ENCODE data around the gene SPATA9.
"Not testable (repeated sequence)": the region's sequence is repeated elsewhere in the genome, so short reads cannot be mapped to it uniquely, and the experiment has no call there.

Gene SPATA9

GRCh38 chr5:95723632-95724369, 41.0 kb upstream of the SPATA9 start:
- H3K36me3 Mint-ChIP-seq (ENCODE audit: low read depth) = no peaks in the 10 kb centered on the region
- H3K4me3 Mint-ChIP-seq = peak overlapping the region; percentile 44
- H3K27ac Mint-ChIP-seq = no peak overlapping the region

DNA sequence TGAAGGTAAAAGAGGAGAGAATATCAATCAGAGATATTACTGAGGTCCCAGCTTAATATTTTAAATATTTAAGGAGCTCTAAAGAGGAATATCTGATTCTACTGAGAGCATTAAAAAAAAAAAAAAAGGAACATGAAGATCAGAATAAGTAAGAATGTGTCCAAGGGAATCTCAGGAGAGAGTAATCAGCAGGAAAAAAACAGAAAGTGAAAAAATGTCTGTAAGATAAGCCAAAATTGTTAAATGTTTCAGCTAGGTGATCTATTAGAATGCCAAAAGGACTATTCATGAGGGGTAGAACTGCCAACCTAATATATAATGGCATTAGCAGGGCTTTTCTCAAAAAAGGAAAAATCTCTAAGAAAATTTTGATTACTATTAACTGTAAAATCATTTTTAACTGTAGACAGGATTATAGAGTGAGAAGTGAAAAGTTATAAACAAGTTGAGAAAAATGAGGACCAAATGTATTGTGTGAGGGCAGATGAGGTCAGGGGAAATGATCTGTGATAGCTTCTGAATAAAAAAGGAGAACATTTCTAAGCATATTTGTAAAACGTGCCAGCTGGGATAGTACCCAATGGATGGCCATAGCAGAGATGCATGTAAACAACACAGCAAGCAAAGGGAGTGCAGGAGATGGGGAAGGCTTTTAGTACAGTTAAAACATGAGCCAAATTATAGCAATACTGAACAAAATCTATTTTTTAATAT, 38.9 kb upstream of the SPATA9 start:
- Mint-ChIP-seq H3K4me3 (no peak overlapping the region), H3K27ac (no peak overlapping the region), H3K27me3 (ENCODE audit: low read depth) (peaks cover 32% of the 10 kb centered on the region), H3K9me3 (no peaks in the 10 kb centered on the region), H3K4me1 (ENCODE audit: low read depth) (peaks cover 8% of the 10 kb centered on the region), H3K36me3 (ENCODE audit: low read depth) (no peaks in the 10 kb centered on the region)
- no peak for DNase-seq (ENCODE audit: low spot score)

More at GRCh38 chr5:95723632-95724369, 41.0 kb upstream of the SPATA9 start:
- DNase-seq (ENCODE audit: low spot score) = no peak
- Mint-ChIP-seq H3K9me3 (no peaks in the 10 kb centered on the region), H3K27me3 (ENCODE audit: low read depth) (peaks cover 51% of the 10 kb centered on the region), H3K4me1 (ENCODE audit: low read depth) (peaks cover 14% of the 10 kb centered on the region)

DNA sequence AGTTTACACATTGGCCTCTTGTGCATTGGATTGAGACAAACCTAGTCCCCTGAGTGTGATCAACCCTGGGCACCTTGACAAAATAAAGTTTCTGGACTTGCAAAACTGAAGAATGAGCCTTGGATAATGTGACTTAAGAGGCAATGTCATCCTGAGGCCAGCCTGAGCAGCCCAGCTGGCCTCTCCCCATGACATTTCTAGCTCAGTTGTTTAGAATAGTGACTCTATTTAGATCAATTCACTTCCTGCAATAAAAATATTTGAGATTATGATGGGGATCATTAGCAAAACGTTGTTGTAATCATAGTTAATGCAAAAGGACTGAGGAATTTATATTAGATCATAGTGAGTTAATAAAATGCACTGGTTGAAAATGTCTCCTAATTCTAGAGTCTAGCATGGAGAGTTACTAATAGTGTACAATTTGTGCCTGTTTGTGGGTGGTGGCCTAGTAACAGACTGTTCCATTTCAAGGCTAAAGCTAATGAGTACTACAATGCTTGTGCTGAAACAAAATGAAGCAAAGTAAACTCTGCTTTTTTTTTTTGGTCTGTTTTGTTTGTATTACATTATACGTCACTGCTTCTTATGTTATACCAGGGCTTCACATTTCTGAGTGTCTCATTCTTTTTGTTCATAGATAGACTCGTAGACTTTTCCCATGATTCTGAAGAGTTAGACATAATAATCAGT, 37.4 kb upstream of the SPATA9 start:
- Mint-ChIP-seq H3K27me3 (ENCODE audit: low read depth) (peaks cover 32% of the 10 kb centered on the region), H3K4me3 (no peak overlapping the region), H3K4me1 (ENCODE audit: low read depth) (peaks cover 12% of the 10 kb centered on the region), H3K36me3 (ENCODE audit: low read depth) (no peaks in the 10 kb centered on the region), H3K9me3 (no peaks in the 10 kb centered on the region), H3K27ac (no peak overlapping the region)
- no peak for DNase-seq (ENCODE audit: low spot score)

GRCh38 chr5:95718738-95719137, 35.9 kb upstream of the SPATA9 start:
- no peak overlapping the region for H3K27ac Mint-ChIP-seq
- no peak overlapping the region for H3K4me3 Mint-ChIP-seq
- no peaks in the 10 kb centered on the region for H3K36me3 Mint-ChIP-seq (ENCODE audit: low read depth)
- H3K27me3 Mint-ChIP-seq (ENCODE audit: low read depth) = peaks cover 34% of the 10 kb centered on the region
- DNase-seq (ENCODE audit: low spot score) = no peak
- peaks cover 15% of the 10 kb centered on the region for H3K4me1 Mint-ChIP-seq (ENCODE audit: low read depth)
- H3K9me3 Mint-ChIP-seq = no peaks in the 10 kb centered on the region

GRCh38 chr5:95718203-95718602, 35.4 kb upstream of the SPATA9 start:
- DNase-seq (ENCODE audit: low spot score) = peak; percentile 67
- no peak overlapping the region for H3K27ac Mint-ChIP-seq
- H3K4me3 Mint-ChIP-seq = no peak overlapping the region
- no peaks in the 10 kb centered on the region for H3K9me3 Mint-ChIP-seq
- H3K4me1 Mint-ChIP-seq (ENCODE audit: low read depth) = peaks cover 13% of the 10 kb centered on the region
- H3K27me3 Mint-ChIP-seq (ENCODE audit: low read depth) = peaks cover 37% of the 10 kb centered on the region
- no peaks in the 10 kb centered on the region for H3K36me3 Mint-ChIP-seq (ENCODE audit: low read depth)

DNA sequence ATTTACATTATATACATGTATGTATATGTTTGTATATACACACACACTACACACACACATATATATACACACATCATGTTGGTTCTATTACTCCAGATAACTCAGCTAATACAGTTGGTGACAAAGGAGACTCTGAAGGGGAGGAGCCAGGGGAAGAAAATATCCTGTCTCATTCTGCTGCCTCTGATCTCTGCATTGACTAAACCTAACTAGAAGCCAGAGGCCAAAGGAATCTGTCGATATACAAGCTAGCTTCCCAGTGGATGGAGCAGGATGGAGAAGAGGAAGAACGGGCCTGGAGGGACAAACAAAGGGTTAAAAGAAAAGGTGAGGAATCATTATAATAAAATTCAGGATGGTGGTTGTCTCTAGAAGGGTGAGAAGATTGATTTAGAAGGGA, 34.6 kb upstream of the SPATA9 start:
- no peak overlapping the region for H3K27ac Mint-ChIP-seq
- no peaks in the 10 kb centered on the region for H3K9me3 Mint-ChIP-seq
- H3K36me3 Mint-ChIP-seq (ENCODE audit: low read depth) = no peaks in the 10 kb centered on the region
- H3K27me3 Mint-ChIP-seq (ENCODE audit: low read depth) = peaks cover 34% of the 10 kb centered on the region
- H3K4me3 Mint-ChIP-seq = no peak overlapping the region
- H3K4me1 Mint-ChIP-seq (ENCODE audit: low read depth) = peaks cover 13% of the 10 kb centered on the region
- DNase-seq (ENCODE audit: low spot score) = no peak

DNA sequence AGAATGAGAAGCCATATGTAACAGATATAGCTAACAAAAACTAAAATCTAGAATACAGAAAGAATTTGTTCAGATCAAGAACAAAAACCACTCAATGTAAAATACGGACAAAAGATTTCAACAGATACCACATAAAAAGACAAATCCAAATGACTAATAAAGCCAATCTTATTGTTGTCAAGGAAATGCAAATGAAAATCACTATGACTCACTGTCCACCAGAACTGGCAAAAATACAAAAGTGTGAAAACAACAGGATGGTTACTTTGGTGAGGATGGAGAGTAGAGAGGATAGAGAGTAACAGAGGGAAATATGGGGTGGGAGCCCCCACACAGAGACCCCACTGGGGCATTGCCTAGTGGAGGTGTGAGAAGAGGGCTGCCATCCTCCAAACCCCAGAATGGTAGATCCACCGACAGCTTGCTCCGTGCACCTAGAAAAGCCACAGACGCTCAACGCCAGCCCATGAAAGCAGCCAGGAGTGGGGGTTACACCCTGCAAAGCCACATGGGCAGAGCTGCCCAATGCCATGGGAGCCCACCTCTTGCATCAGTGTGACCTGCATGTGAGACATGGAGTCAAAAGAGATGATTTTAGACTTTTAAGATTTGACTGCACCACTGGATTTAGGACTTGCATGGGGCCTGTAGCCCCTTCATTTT, 33.1 kb upstream of the SPATA9 start:
- peaks cover 33% of the 10 kb centered on the region for H3K27me3 Mint-ChIP-seq (ENCODE audit: low read depth)
- H3K36me3 Mint-ChIP-seq (ENCODE audit: low read depth) = no peaks in the 10 kb centered on the region
- H3K27ac Mint-ChIP-seq = peak overlapping the region; percentile 12
- H3K4me1 Mint-ChIP-seq (ENCODE audit: low read depth) = peaks cover 15% of the 10 kb centered on the region
- H3K4me3 Mint-ChIP-seq = no peak overlapping the region
- no peaks in the 10 kb centered on the region for H3K9me3 Mint-ChIP-seq
- DNase-seq (ENCODE audit: low spot score) = no peak

- H3K27me3 Mint-ChIP-seq (ENCODE audit: low read depth) = peaks cover 30% of the 10 kb centered on the region
- no peaks in the 10 kb centered on the region for H3K36me3 Mint-ChIP-seq (ENCODE audit: low read depth)
- peaks cover 15% of the 10 kb centered on the region for H3K4me1 Mint-ChIP-seq (ENCODE audit: low read depth)
- H3K9me3 Mint-ChIP-seq = no peaks in the 10 kb centered on the region
- no peak overlapping the region for H3K27ac Mint-ChIP-seq
- no peak for DNase-seq (ENCODE audit: low spot score)
- H3K4me3 Mint-ChIP-seq = no peak overlapping the region
Observed at GRCh38 chr5:95713960-95714710, 31.3 kb upstream of the SPATA9 start.

DNA sequence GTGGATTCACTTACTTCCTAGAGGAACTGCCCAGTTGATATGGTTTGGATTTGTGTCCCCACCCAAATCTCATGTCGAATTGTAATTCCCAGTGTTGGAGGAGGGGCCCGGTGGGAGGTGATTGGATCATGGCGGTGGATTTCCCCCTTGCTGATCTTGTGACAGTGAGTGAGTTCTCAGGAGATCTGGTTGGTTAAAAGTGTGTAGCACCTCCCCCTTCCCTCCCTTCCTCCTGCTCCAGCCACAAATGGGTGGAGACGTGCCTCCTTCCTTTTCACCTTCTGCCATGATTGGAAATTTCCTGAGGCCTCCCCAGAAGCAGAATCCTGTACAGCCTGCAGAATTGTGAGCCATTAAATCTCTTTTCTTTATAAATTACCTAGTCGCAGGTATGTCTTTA, 30.5 kb upstream of the SPATA9 start:
- H3K27ac Mint-ChIP-seq; H3K4me3 Mint-ChIP-seq; DNase-seq (ENCODE audit: low spot score); H3K36me3 Mint-ChIP-seq (ENCODE audit: low read depth); H3K9me3 Mint-ChIP-seq: not testable (repeated sequence)
- Mint-ChIP-seq H3K4me1 (ENCODE audit: low read depth) (peaks cover 15% of the 10 kb centered on the region), H3K27me3 (ENCODE audit: low read depth) (peaks cover 32% of the 10 kb centered on the region)

- Mint-ChIP-seq H3K27ac (no peak overlapping the region), H3K4me1 (ENCODE audit: low read depth) (peaks cover 15% of the 10 kb centered on the region), H3K9me3 (no peaks in the 10 kb centered on the region), H3K27me3 (ENCODE audit: low read depth) (peaks cover 39% of the 10 kb centered on the region), H3K36me3 (ENCODE audit: low read depth) (no peaks in the 10 kb centered on the region), H3K4me3 (no peak overlapping the region)
- DNase-seq (ENCODE audit: low spot score) = peak; percentile 66
Observed at GRCh38 chr5:95712347-95712958, 29.7 kb upstream of the SPATA9 start.

DNA sequence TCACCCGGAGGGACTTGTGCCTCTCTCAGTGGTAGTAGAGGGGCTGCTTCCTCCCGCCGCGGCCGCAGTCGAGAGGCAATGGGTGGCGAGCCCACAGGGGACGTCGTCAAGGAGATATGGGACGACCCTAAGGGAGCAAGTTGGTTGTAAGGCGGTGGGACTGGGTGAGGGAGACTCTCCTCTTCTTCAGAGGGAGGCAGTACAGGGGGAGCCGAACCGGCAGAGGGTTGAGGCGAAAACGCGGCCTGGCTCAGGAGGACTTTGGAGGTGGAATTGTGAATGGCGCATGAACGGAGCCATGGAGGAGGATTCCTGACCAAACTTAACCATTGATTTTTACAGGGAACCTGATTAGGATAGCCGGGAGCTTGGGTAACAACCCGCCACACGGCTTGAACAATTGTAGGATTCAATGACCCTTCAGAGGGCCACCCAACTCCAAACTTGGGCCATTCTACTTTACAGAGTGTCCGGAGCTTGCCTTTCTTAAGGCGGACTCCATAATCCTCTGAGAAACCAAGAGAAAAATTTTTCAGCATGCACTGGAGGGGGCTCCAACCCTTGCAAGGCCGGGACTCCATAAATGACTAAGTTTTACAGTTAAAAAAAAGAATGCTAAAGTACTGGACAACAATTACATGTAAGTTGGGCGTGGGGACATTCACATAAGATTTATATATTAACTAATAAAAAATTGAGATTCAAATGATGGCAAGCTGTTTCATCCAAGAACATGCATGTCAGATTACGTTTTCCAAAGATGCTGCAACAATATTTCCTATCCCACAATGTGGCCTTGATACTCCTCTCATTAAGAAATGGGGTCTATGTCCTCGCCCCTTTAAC, 28.9 kb upstream of the SPATA9 start:
- Mint-ChIP-seq H3K36me3 (ENCODE audit: low read depth) (no peaks in the 10 kb centered on the region), H3K4me1 (ENCODE audit: low read depth) (peaks cover 15% of the 10 kb centered on the region), H3K4me3 (no peak overlapping the region), H3K9me3 (no peaks in the 10 kb centered on the region), H3K27me3 (ENCODE audit: low read depth) (peaks cover 44% of the 10 kb centered on the region), H3K27ac (no peak overlapping the region)
- no peak for DNase-seq (ENCODE audit: low spot score)

DNA sequence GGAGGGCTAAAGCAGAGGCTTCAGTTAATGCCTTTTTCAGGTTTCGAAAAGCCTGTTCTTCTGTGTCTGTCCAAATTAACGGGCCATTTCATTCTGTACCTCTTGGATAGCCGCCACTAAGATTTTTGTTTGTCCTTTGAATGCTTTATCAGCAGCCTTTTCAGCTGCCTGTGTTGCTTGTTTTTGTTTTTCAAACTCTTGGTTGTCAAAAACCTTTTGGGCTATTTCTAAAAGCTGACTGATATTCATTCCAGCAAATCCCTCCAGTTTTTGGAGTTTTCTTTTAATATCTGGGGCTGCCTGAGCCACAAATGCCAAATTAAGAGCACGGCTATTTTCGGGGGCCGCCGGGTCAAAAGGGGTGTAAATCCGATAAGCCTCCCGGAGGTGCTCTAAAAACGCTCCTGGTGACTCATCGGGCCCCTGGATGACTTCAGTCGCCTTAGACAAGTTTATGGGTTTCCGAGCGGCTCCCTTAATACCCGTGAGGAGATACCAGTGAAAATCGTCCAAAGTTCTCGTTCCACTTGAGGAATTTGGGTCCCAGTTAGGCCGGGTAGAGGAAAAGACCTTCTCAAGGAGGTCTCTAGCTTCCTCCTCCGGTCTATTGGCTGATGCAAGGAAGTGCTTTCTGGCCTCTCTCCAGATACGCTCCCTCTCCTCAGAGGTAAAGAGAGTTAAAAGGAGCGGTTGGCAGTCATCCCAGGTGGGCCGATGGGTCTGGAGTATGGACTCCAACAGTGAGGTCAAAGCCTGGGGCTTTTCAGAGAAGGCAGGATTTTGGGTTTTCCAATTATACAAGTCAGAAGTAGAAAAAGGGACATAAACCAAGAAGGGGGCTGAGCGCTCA, 28.1 kb upstream of the SPATA9 start:
- DNase-seq (ENCODE audit: low spot score); H3K36me3 Mint-ChIP-seq (ENCODE audit: low read depth): not testable (repeated sequence)
- peaks cover 16% of the 10 kb centered on the region for H3K4me1 Mint-ChIP-seq (ENCODE audit: low read depth)

More for the DNA sequence above, 28.1 kb upstream of the SPATA9 start:
- peaks cover 39% of the 10 kb centered on the region for H3K27me3 Mint-ChIP-seq (ENCODE audit: low read depth)
- not testable (repeated sequence) for H3K9me3 Mint-ChIP-seq, H3K27ac Mint-ChIP-seq, H3K4me3 Mint-ChIP-seq

Measured in T-helper 2 cell treated with Interferon-gamma antibody and Interleukin-4, amounts not matched to agents 5 μg/mL and 100 μg/mL, for 36 hours (primary cell).